K562 (cell line): ENCODE measurements around the gene SLFN5. TPM values are rescaled to one million over a fixed set of nuclear protein-coding genes. Genes with fewer than 3 reads are reported as not detected.

Experiments used
- CTBP1 ChIP-seq: fragments of 450-650 bp; IDR thresholded peaks from 2 replicates; pipeline ENCODE4 v1.6.1; 2016; ENCODE audit warnings: borderline replicate concordance
- GABPB1 ChIP-seq: sonication (generic); formaldehyde crosslinking; IDR thresholded peaks from 2 replicates; pipeline ENCODE4 v1.8.0; 2022; ENCODE audit warnings: mild to moderate bottlenecking, missing genetic modification reagents
- HNRNPK ChIP-seq: fragments of 200-400 bp; formaldehyde crosslinking; IDR thresholded peaks from one replicate; pipeline ENCODE4 v1.6.1; 2018; ENCODE audit warnings: mild to moderate bottlenecking, low read depth, low read length; ENCODE audit not compliant: poor library complexity, severe bottlenecking
- KLF1 ChIP-seq: fragments of 450-650 bp; IDR thresholded peaks from 2 replicates; pipeline ENCODE4 v1.6.1; 2016; ENCODE audit warnings: missing genetic modification characterization, missing compliant biosample characterization
- MCM7 ChIP-seq, 2 experiments: fragments of 450-650 bp; IDR thresholded peaks; 2 replicates each; pipeline ENCODE4 v1.6.1; 2016 to 2018
- NBN ChIP-seq: fragments of 450-650 bp; IDR thresholded peaks from 2 replicates; pipeline ENCODE4 v1.6.1; 2016; ENCODE audit warnings: low read depth, mild to moderate bottlenecking
- NR2C1 ChIP-seq, 2 experiments: fragments of 450-650 bp; IDR thresholded peaks; 2 replicates each; pipeline ENCODE4 v1.6.1; 2017; ENCODE audit warnings: mild to moderate bottlenecking in 2 of 2, antibody characterized with exemption in 1 of 2, inconsistent platforms in 1 of 2, missing compliant biosample characterization in 1 of 2, missing genetic modification characterization in 1 of 2
- TRIM24 ChIP-seq, 2 experiments: fragments of 450-650 bp; IDR thresholded peaks; 2 replicates each; pipeline ENCODE4 v1.6.1; 2016
- ZBTB26 ChIP-seq: fragments of 450-650 bp; formaldehyde crosslinking; IDR thresholded peaks from 2 replicates; pipeline ENCODE4 v1.4.0; 2022; ENCODE audit warnings: missing genetic modification characterization
- ZBTB33 ChIP-seq: sonication (generic); formaldehyde crosslinking; IDR thresholded peaks from 2 replicates; pipeline ENCODE4 v1.8.1; 2023; ENCODE audit warnings: mild to moderate bottlenecking, missing genetic modification reagents
- ZNF121 ChIP-seq: sonication (generic); formaldehyde crosslinking; conservative IDR thresholded peaks from 2 replicates; pipeline ENCODE4 v1.8.0; 2022; ENCODE audit warnings: missing genetic modification reagents
- ZNF445 ChIP-seq: fragments of 250-450 bp; sonication (Bioruptor Pico); IDR thresholded peaks from 2 replicates; pipeline ENCODE4 v1.4.0; 2020; ENCODE audit warnings: low read depth, mild to moderate bottlenecking, moderate library complexity
- ZNF766 ChIP-seq: fragments of 200-800 bp; sonication (Bioruptor generic); conservative IDR thresholded peaks from 2 replicates; pipeline ENCODE4 v1.6.1; 2016; ENCODE audit warnings: missing genetic modification characterization, missing compliant biosample characterization
- polyA plus RNA-seq, 8 experiments: library from polyadenylated mRNA; depleted of rRNA in 4 of 8; stranded (reverse) in 5 of 8; unstranded in 3 of 8; fragments of >200 nt; fragmentation: Nextera tagmentation in 2 of 8; fragmentation: Illumina TruSeq in 1 of 8; extraction: Ambion mirVana in 2 of 8; extraction: Trizol in 1 of 8; gene quantifications; 2 replicates each; pipeline versions ENCODE4 v1.2.1 to v1.2.3, GENCODE V29; 2011 to 2014; ENCODE audit warnings: inconsistent platforms in 1 of 8, missing spikeins in 1 of 8
- total RNA-seq, 7 experiments: library from RNA; depleted of rRNA in 6 of 7; stranded (reverse); fragments of >200 nt in 6 of 7; fragmentation: Illumina TruSeq in 2 of 7; extraction: Trizol in 2 of 7; gene quantifications; 2 replicates each; pipeline versions ENCODE4 v1.2.1 to v1.2.3, GENCODE V29; 2011 to 2021; ENCODE audit warnings: low replicate concordance in 1 of 7

The SLFN5 gene
- total and polyA plus RNA-seq, 9 of the 15 experiments (the other 6 are each of a cell fraction or from before 2014, with no cell fraction given) = under 0.01 to 0.18 (median 0.04) TPM; not detected in 1

- TF ChIP-seq ZBTB33 (CRISPR knock-in tag) (no peak), NR2C1 (IDR thresholded peaks at IDR 0.05) (no peak), NR2C1 (tag; IDR thresholded peaks at IDR 0.05) (peak; percentile 48; the same call in 1 of the 2 replicates), ZNF445 (CRISPR knock-in tag) (no peak), GABPB1 (no peak), KLF1 (tag) (no peak), ZBTB26 (CRISPR knock-in tag) (no peak), ZNF121 (CRISPR knock-in tag) (no peak), HNRNPK (no peak), NBN (no peak), TRIM24 (IDR thresholded peaks at IDR 0.05) (0 out of 4 replicates have a peak, but pooled peaks of 1 of the 2 experiments have one; percentile 9), CTBP1 (0 out of 2 replicates have a peak, but pooled peaks have one; percentile 21), ZNF766 (0 out of 2 replicates have a peak, but pooled peaks have one; percentile 47), MCM7 (IDR thresholded peaks at IDR 0.05) (no peak)
- TF ChIP-seq, all 486 proteins: peak for 28
Measured at GRCh38 chr17:35244341-35245195, 1.7 kb downstream of the SLFN5 start (continued).
